Mammary epithelial cell (primary cell): ENCODE data around the gene COL4A2.

Experiments
- CTCF ChIP-seq, 2 donors: IDR thresholded peaks in 1 of 2; conservative IDR thresholded peaks in 1 of 2; 2 replicates each; pipeline ENCODE4 v1.5.1; 2011 to 2012; ENCODE audit warnings: inconsistent platforms in 2 of 2, low read length in 2 of 2, mild to moderate bottlenecking in 2 of 2, control low read depth in 1 of 2, low read depth in 1 of 2; ENCODE audit not compliant: insufficient read depth in 1 of 2; ENCODE audit errors: extremely low read depth in 1 of 2
- EZH2 ChIP-seq: IDR thresholded peaks from 2 replicates; pipeline ENCODE4 v1.6.1; 2012; ENCODE audit warnings: low read length, inconsistent platforms, borderline replicate concordance

GRCh38 chr13:110467516-110468110, 160.5 kb downstream of the COL4A2 start:
- TF ChIP-seq CTCF (conservative IDR thresholded peaks at IDR 0.05 in 1 of 2, IDR thresholded peaks at IDR 0.05 in 1 of 2; ENCODE audit: extremely low read depth in 1 of 2, insufficient read depth in 1 of 2, low read depth in 1 of 2, low read length in 2 of 2) (no peak), EZH2 (no peak)
